HCT116 (cell line): ENCODE data around the gene ZNF76. TPM values are rescaled to one million over a fixed set of nuclear protein-coding genes. Genes with fewer than 3 reads are reported as not detected.

ENCODE experiments used
- ATAC-seq: fragments of 200-7000 bp; cut with Tn5 transposase; 2 replicates; pipeline ENCODE4 v1.9.1; 2020; ENCODE audit warnings: mild to moderate bottlenecking, moderate library complexity
- BruUV-seq: library from RNA; stranded (reverse); fragments of 400-500 nt; replicated peaks from 2 replicates; lab custom pipeline; 2021; lab: Mats Ljungman, UMichigan
- CTCF ChIA-PET: fragments of 300-600 bp; sonication (Branson Sonifier 250); formaldehyde crosslinking; loops from one replicate; lab custom pipeline; 2021; ENCODE audit warnings: antibody characterized with exemption; lab: Charles Lee
- POLR2A ChIA-PET: fragments of 300-600, 350-600 bp; sonication (Branson Sonifier 250); formaldehyde crosslinking; loops from one replicate; lab custom pipeline; 2021; ENCODE audit warnings: antibody characterized with exemption; lab: Charles Lee
- RAD21 ChIA-PET, 2 experiments: fragments of 300-600 bp; sonication (Branson Sonifier 250); formaldehyde crosslinking; loops; one replicate each; lab custom pipeline; 2023; ENCODE audit warnings: low total read pairs in 2 of 2; ENCODE audit not compliant: uncharacterized antibody in 2 of 2, unreplicated experiment in 2 of 2, low non-redundant PET in 1 of 2; lab: Charles Lee
- DNase-seq: peaks from one replicate; pipeline ENCODE4 v3.0.0-alpha.2; 2010; ENCODE audit warnings: low read depth, low spot score
- H2AFZ ChIP-seq: fragments of 200-600 bp; shearing (Covaris generic), sonication (generic); 2 replicates; pipeline ENCODE4 v1.6.1; 2017; ENCODE audit warnings: low read depth, mixed run types, mixed read lengths, antibody characterized with exemption, low read length; ENCODE audit not compliant: poor library complexity, severe bottlenecking
- H3K27ac ChIP-seq: 2 replicates; pipeline ENCODE4 v1.5.1; 2012; ENCODE audit warnings: low read depth, low read length
- H3K27me3 ChIP-seq: fragments of 200-600 bp; sonication (generic); 2 replicates; pipeline ENCODE4 v1.6.1; 2016; ENCODE audit warnings: mixed run types, low read length, mixed read lengths; ENCODE audit not compliant: insufficient read depth
- H3K36me3 ChIP-seq, 2 experiments: fragments of 200-500 bp in 1 of 2; fragments of 200-600 bp in 1 of 2; sonication (Bioruptor generic) in 1 of 2; sonication (generic) in 1 of 2; 2 replicates each; pipeline versions ENCODE4 v1.5.1 to v1.6.1; 2014 to 2016; ENCODE audit warnings: low read length in 2 of 2, inconsistent platforms in 1 of 2, mixed read lengths in 1 of 2, mixed run types in 1 of 2; ENCODE audit not compliant: insufficient read depth in 2 of 2, control insufficient read depth in 1 of 2
- H3K4me1 ChIP-seq, 2 experiments: fragments of 200-600 bp in 1 of 2; sonication (generic) in 1 of 2; 2 replicates each; pipeline versions ENCODE4 v1.5.1 to v1.6.1; 2012 to 2017; ENCODE audit warnings: low read length in 2 of 2, inconsistent platforms in 1 of 2, mild to moderate bottlenecking in 1 of 2, mixed read lengths in 1 of 2, mixed run types in 1 of 2, moderate library complexity in 1 of 2; ENCODE audit not compliant: insufficient read depth in 2 of 2, control insufficient read depth in 1 of 2
- H3K4me2 ChIP-seq: fragments of 200-600 bp; sonication (generic); 2 replicates; pipeline ENCODE4 v1.6.1; 2017; ENCODE audit warnings: mixed run types, low read length, mixed read lengths
- H3K4me3 ChIP-seq, 2 experiments: fragments of 200-600 bp in 1 of 2; sonication (generic) in 1 of 2; replicated peaks in 1 of 2; 2 replicates each; pipeline ENCODE4 v1.5.1; 2011 to 2016; ENCODE audit warnings: low read length in 2 of 2, control low read depth in 1 of 2, low read depth in 1 of 2, mild to moderate bottlenecking in 1 of 2, mixed read lengths in 1 of 2, mixed run types in 1 of 2
- H3K79me2 ChIP-seq: fragments of 200-600 bp; sonication (generic); 2 replicates; pipeline ENCODE4 v1.6.1; 2017; ENCODE audit warnings: mild to moderate bottlenecking, mixed run types, low read length, moderate library complexity, mixed read lengths; ENCODE audit not compliant: insufficient read depth
- H3K9ac ChIP-seq: fragments of 200-600 bp; sonication (generic); 2 replicates; pipeline ENCODE4 v1.6.1; 2016; ENCODE audit warnings: low read length, mixed read lengths
- H3K9me2 ChIP-seq: fragments of 200-600 bp; sonication (generic), shearing (Covaris generic); 2 replicates; pipeline ENCODE4 v1.6.1; 2017; ENCODE audit warnings: mixed run types, mild to moderate bottlenecking, moderate library complexity; ENCODE audit not compliant: insufficient read depth
- H3K9me3 ChIP-seq, 2 experiments: fragments of 200-500 bp in 1 of 2; fragments of 200-600 bp in 1 of 2; sonication (Bioruptor generic) in 1 of 2; sonication (generic) in 1 of 2; 2 replicates each; pipeline ENCODE4 v1.6.1; 2014 to 2017; ENCODE audit warnings: low read length in 2 of 2, mixed read lengths in 2 of 2, inconsistent platforms in 1 of 2, low read depth in 1 of 2, mild to moderate bottlenecking in 1 of 2, mixed run types in 1 of 2, moderate library complexity in 1 of 2; ENCODE audit not compliant: control insufficient read depth in 1 of 2, insufficient read depth in 1 of 2
- H4K20me1 ChIP-seq: fragments of 200-600 bp; sonication (generic), shearing (Covaris generic); 2 replicates; pipeline ENCODE4 v1.6.1; 2017; ENCODE audit warnings: mixed run types, mild to moderate bottlenecking, moderate library complexity; ENCODE audit not compliant: insufficient read depth
- CBX3 ChIP-seq: IDR thresholded peaks from 2 replicates; pipeline ENCODE4 v1.6.1; 2012; ENCODE audit warnings: low read depth
- ELF1 ChIP-seq: IDR thresholded peaks from 2 replicates; pipeline ENCODE4 v1.6.1; 2012; ENCODE audit warnings: low read depth, borderline replicate concordance
- FOSL1 ChIP-seq: IDR thresholded peaks from 2 replicates; pipeline ENCODE4 v1.6.1; 2012; ENCODE audit warnings: low read depth
- POLR2AphosphoS5 ChIP-seq: IDR thresholded peaks from 2 replicates; pipeline ENCODE4 v1.6.1; 2011; ENCODE audit warnings: mild to moderate bottlenecking, low read depth, low read length, moderate library complexity
- SP1 ChIP-seq: IDR thresholded peaks from 2 replicates; pipeline ENCODE4 v1.6.1; 2012; ENCODE audit warnings: low read depth
- SRF ChIP-seq: IDR thresholded peaks from 2 replicates; pipeline ENCODE4 v1.6.1; 2012; ENCODE audit warnings: low read depth
- TCF7L2 ChIP-seq: IDR thresholded peaks from 2 replicates; pipeline ENCODE4 v1.7.0; 2011; ENCODE audit warnings: borderline replicate concordance, inconsistent platforms; ENCODE audit not compliant: insufficient read depth, insufficient read length; ENCODE audit errors: extremely low read depth
- YY1 ChIP-seq: IDR thresholded peaks from 2 replicates; pipeline ENCODE4 v1.6.1; 2011; ENCODE audit warnings: low read length, low read depth, moderate library complexity, mild to moderate bottlenecking; ENCODE audit not compliant: insufficient replicate concordance; ENCODE audit errors: extremely low read depth
- ZNF274 ChIP-seq: fragments of 200-500 bp; sonication (Bioruptor generic); IDR thresholded peaks from 2 replicates; pipeline ENCODE4 v1.6.1; 2014; ENCODE audit warnings: mild to moderate bottlenecking, low read depth, low read length, inconsistent platforms
- intact Hi-C: fragments of 100-400 bp; cut with micrococcal nuclease; formaldehyde crosslinking; loops from 2 replicates; pipeline ENCODE4 v1.10.0; 2022
- total RNA-seq: library from RNA; stranded (reverse); gene quantifications from one replicate; pipeline ENCODE4 v1.2.1, GENCODE V29; 2021; ENCODE audit not compliant: unreplicated experiment
- TF ChIP-seq, protein P1 (sequence below): IDR thresholded peaks from 2 replicates; pipeline ENCODE4 v1.6.1; 2012

The ZNF76 gene
- total RNA-seq, 1 experiment from 2014 or later, result 47.5 TPM

DNA sequence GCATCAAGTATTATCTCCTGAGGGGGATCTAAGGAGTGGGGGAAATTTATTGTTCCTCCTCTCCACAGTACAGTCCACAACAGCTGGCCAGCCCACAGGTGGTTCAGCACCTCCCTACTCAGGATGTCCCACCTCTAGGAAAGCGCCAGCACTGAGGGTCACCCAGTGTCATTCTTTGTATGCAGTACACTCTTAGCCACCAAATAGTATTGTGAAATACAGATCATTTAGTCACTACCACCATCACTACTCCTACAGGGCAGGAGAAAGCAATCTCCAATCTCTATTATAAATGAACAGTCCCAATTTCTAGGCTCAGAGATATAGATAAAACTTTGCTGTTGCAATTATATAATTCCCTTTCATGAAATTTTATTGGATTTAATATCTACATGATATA, 6.3 kb upstream of the ZNF76 start:
- CTCF ChIA-PET, result no interaction called here
- TF ChIP-seq, protein P1, sequence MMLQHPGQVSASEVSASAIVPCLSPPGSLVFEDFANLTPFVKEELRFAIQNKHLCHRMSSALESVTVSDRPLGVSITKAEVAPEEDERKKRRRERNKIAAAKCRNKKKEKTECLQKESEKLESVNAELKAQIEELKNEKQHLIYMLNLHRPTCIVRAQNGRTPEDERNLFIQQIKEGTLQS, result no peak
- DNase-seq (no peak), ATAC-seq (no peak)
- H3K79me2 ChIP-seq, result peaks cover 10% of the 10 kb centered on the region
- no peaks in the 10 kb centered on the region for H3K27me3 ChIP-seq
- no peak overlapping the region for H3K4me2 ChIP-seq
- intact Hi-C loops, result no loop called here
- H3K9ac ChIP-seq, result no peak overlapping the region
- H2AFZ ChIP-seq, result no peak overlapping the region
- BruUV-seq, result no TSS peak
- no peaks in the 10 kb centered on the region for H3K9me3 ChIP-seq
- H3K27ac ChIP-seq, result no peak overlapping the region
- POLR2A ChIA-PET, result no interaction called here
- RAD21 ChIA-PET, result no interaction called here
- H4K20me1 ChIP-seq, result no peaks in the 10 kb centered on the region
- H3K4me3 ChIP-seq, result no peak overlapping the region
- peaks cover 3 to 9% of the 10 kb centered on the region in 2 experiments; a peak in 3 of 4 replicates for H3K4me1 ChIP-seq
- H3K9me2 ChIP-seq, result no peaks in the 10 kb centered on the region
- no peaks in the 10 kb centered on the region for H3K36me3 ChIP-seq

DNA sequence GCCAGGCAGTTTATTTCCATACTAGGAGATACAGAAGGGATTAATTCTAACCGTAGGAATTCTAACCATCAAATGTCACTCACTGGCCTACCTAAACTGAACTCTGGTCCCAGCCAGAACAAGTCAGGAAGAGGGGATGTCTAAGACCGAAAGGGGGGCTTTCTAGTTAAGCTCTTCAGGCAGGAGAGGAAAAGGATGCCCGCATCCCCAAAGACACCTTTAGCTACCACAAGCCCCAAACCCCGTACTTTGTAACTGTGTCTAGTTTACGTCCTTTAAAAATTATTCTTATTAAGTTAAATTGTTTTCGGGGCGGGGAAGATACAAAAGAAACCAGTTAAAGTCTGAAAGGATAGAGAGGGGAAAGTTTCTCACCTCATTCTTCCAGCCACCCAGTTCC, 1.2 kb upstream of the ZNF76 start:
- ChIA-PET POLR2A (no interaction called here), CTCF (interaction anchor here (0.9 kb wide), 1 partner anchor 479 kb away, joined by 4 read pairs; the partner anchor contains the start of gene ARMC12), RAD21 (no interaction called here)
- Histone ChIP-seq H3K9ac (peak overlapping the region; percentile 86), H3K9me3 (no peaks in the 10 kb centered on the region), H3K36me3 (no peaks in the 10 kb centered on the region), H3K27ac (peak overlapping the region; percentile 63; the same call in 1 of the 2 replicates), H3K4me3 (peak overlapping the region; percentile 68 to 77), H3K27me3 (no peaks in the 10 kb centered on the region), H3K4me2 (peak overlapping the region; percentile 95), H2AFZ (no peak overlapping the region), H3K4me1 (peaks cover 20 to 40% of the 10 kb centered on the region in 2 experiments), H4K20me1 (no peaks in the 10 kb centered on the region), H3K79me2 (peaks cover 36% of the 10 kb centered on the region), H3K9me2 (no peaks in the 10 kb centered on the region)
- TF ChIP-seq YY1 (no peak), CBX3 (no peak), FOSL1 (no peak), ZNF274 (no peak), SP1 (no peak), ELF1 (no peak), POLR2AphosphoS5 (no peak), TCF7L2 (no peak), SRF (no peak)
- DNase-seq (no peak), ATAC-seq (no peak)
- intact Hi-C loops, result no loop called here
- BruUV-seq, result no TSS peak
